CD8-positive, alpha-beta memory T cell (primary cell): ENCODE data around the gene DDX54. TPM values are rescaled to one million over a fixed set of nuclear protein-coding genes. Genes with fewer than 3 reads are reported as not detected.

Experiments used
- CTCF ChIA-PET: fragments of 350-600 bp; sonication (Branson Sonifier 250); formaldehyde crosslinking; loops from one replicate; lab custom pipeline; 2021; ENCODE audit warnings: antibody characterized with exemption; lab: Charles Lee
- POLR2A ChIA-PET: fragments of 350-600 bp; sonication (Branson Sonifier 250); formaldehyde crosslinking; loops from one replicate; lab custom pipeline; 2021; ENCODE audit warnings: antibody characterized with exemption; lab: Charles Lee
- DNase-seq, 5 donors: peaks; one replicate each; pipeline versions ENCODE4 v3.0.0 to v3.0.0-alpha.2; 2020 to 2022; ENCODE audit warnings: mixed read lengths in 1 of 5
- H3K27ac ChIP-seq: one replicate; pipeline ENCODE4 v1.7.0; 2013; ENCODE audit warnings: low read depth, mild to moderate bottlenecking, low read length, moderate library complexity
- H3K27me3 ChIP-seq: 2 replicates; pipeline ENCODE4 v1.7.0; 2013; ENCODE audit warnings: low read length, mild to moderate bottlenecking; ENCODE audit not compliant: insufficient read depth, poor library complexity, severe bottlenecking
- H3K36me3 ChIP-seq: 2 replicates; pipeline ENCODE4 v1.7.0; 2013; ENCODE audit warnings: mild to moderate bottlenecking, low read length, moderate library complexity; ENCODE audit not compliant: insufficient read depth
- H3K4me1 ChIP-seq: 2 replicates; pipeline ENCODE4 v1.7.0; 2013; ENCODE audit warnings: mild to moderate bottlenecking, low read length, moderate library complexity; ENCODE audit not compliant: insufficient read depth
- H3K4me3 ChIP-seq: 2 replicates; pipeline ENCODE4 v1.7.0; 2013; ENCODE audit warnings: mild to moderate bottlenecking, low read length
- H3K9me3 ChIP-seq: 2 replicates; pipeline ENCODE4 v1.7.0; 2013; ENCODE audit warnings: mild to moderate bottlenecking, low read length
- H3K27ac Mint-ChIP-seq, 8 donors: one replicate each; pipeline ENCODE4 v1.8.0; 2020 to 2021; ENCODE audit warnings: mixed read lengths in 8 of 8, mild to moderate bottlenecking in 6 of 8, inconsistent platforms in 3 of 8, moderate library complexity in 3 of 8
- H3K27me3 Mint-ChIP-seq, 2 donors: one replicate each; pipeline ENCODE4 v1.8.0; 2020 to 2021; ENCODE audit warnings: mixed read lengths in 2 of 2, mild to moderate bottlenecking in 1 of 2, moderate library complexity in 1 of 2
- H3K36me3 Mint-ChIP-seq, 3 donors: one replicate each; pipeline ENCODE4 v1.8.0; 2020 to 2021; ENCODE audit warnings: mixed read lengths in 3 of 3, inconsistent platforms in 1 of 3, mild to moderate bottlenecking in 1 of 3
- H3K4me1 Mint-ChIP-seq, 3 donors: one replicate each; pipeline ENCODE4 v1.8.0; 2020 to 2021; ENCODE audit warnings: mixed read lengths in 3 of 3, inconsistent platforms in 1 of 3, mild to moderate bottlenecking in 1 of 3
- H3K4me3 Mint-ChIP-seq, 7 donors: one replicate each; pipeline ENCODE4 v1.8.0; 2020 to 2021; ENCODE audit warnings: mixed read lengths in 7 of 7, mild to moderate bottlenecking in 6 of 7, moderate library complexity in 4 of 7, inconsistent platforms in 2 of 7
- H3K9me3 Mint-ChIP-seq, 5 donors: one replicate each; pipeline ENCODE4 v1.8.0; 2020 to 2022; ENCODE audit warnings: mixed read lengths in 5 of 5, mild to moderate bottlenecking in 3 of 5, moderate library complexity in 2 of 5, inconsistent platforms in 1 of 5
- polyA plus RNA-seq: library from polyadenylated mRNA; unstranded; fragments of 300-500 nt; fragmentation: Illumina TruSeq; gene quantifications from one replicate; pipeline ENCODE4 v1.2.3, GENCODE V29; 2021
- total RNA-seq, 2 experiments: library from RNA; stranded (reverse); gene quantifications; one replicate each; pipeline ENCODE4 v1.2.3, GENCODE V29; 2021

The DDX54 gene
- total and polyA plus RNA-seq, 3 experiments from 2014 or later: 47.7 to 133 (median 131) TPM

DNA sequence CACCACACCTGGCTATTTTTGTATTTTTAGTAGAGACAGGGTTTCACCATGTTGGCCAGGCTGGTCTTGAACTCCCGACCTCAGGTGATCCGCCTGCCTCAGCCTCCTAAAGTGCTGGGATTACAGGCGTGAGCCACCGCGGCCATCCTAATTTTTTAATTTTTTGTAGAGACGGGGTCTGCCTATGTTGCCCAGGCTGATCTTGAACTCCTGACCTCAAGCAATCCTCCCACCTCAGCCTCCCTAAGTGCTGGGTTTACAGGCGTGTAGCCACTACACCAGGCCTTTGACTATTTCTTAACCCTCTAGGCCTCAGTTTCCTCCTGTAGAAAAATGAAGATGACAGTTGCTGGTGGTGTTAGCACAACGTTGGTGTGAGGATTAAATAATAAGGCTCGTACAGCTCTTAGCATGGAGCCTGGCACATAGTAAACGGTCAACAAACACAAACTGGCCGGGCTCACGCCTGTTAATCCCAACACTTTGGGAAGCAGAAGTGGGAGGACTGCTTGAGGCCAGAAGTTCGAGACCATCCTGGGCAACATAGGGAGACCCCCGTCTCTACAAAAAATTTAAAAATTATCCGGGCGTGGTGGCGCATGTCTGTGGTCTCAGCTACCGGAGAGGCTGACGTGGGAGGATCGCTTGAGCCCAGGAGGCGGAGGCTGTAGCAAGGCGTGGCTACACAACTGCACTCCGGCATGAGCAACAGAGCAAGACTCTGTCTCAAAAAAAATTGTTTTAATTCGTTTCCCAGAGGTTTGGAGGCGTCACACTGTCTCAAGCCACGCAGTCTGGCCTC lies 979 bp downstream of the DDX54 start:
- Mint-ChIP-seq H3K4me3 (peak overlapping the region; percentile 94 to 100 (median 96)), H3K9me3 (no peaks in the 10 kb centered on the region), H3K4me1 (peaks cover 28 to 51% (median 48%) of the 10 kb centered on the region in 3 donors), H3K36me3 (peaks cover 0 to 53% (median 4%) of the 10 kb centered on the region in 3 donors), H3K27me3 (no peaks in the 10 kb centered on the region), H3K27ac (peak overlapping the region; percentile 96 to 99 (median 97))
- peak overlapping the region; percentile 89 for H3K27ac ChIP-seq
- H3K4me1 ChIP-seq: peaks cover 31% of the 10 kb centered on the region
- no peak for DNase-seq
- peaks cover 18% of the 10 kb centered on the region for H3K36me3 ChIP-seq
- no peaks in the 10 kb centered on the region for H3K9me3 ChIP-seq
- POLR2A ChIA-PET: interaction anchor here (0.7 to 1.8 kb wide), 3 partner anchors 38 to 880 kb away, joined by 3 to 11 read pairs (median 3); partner anchors contain the start of genes OAS2 and TPCN1
- CTCF ChIA-PET: interaction anchor here (0.8 to 4.0 kb wide), 3 partner anchors 10 to 136 kb away, joined by 3 to 27 read pairs (median 4); no protein-coding TSS in a partner anchor
- H3K27me3 ChIP-seq: no peaks in the 10 kb centered on the region
- H3K4me3 ChIP-seq: peak overlapping the region; percentile 85

DNA sequence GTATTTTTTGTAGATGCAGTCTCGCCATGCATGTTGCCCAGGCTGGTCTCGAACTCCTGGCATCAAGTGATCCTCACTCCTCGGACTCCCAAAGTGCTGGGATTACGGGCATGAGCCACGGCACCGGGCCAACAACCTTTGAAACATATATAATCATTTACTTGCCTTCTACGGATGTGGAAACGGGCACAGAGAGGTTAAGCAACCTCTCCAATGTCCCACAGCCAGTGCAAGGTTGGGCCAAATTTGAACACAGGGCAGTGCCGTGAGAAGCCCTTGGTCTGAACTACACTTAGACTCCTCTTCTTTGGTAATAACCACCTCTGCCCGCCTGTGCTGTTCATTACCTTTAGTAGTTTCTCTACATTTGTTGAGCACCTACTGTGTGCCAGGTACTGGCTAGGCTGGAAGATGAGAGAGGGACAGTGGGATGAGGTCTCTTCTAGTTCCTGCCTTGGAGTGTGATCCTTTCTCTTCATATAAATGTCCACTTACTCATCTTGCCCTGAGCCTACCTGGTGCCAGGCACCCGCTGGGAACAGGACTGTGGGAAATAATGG lies 2.2 kb downstream of the DDX54 start:
- peaks cover 28% of the 10 kb centered on the region for H3K36me3 ChIP-seq
- H3K4me1 ChIP-seq: peaks cover 31% of the 10 kb centered on the region
- no peaks in the 10 kb centered on the region for H3K9me3 ChIP-seq
- H3K27me3 Mint-ChIP-seq: no peaks in the 10 kb centered on the region
- ChIA-PET CTCF (interaction anchor here (4.0 kb wide), 1 partner anchor 9 kb away, joined by 27 read pairs; no protein-coding TSS in a partner anchor), POLR2A (no interaction called here)
- H3K36me3 Mint-ChIP-seq: peaks cover 2 to 57% (median 4%) of the 10 kb centered on the region in 3 donors
- no peak overlapping the region for H3K4me3 ChIP-seq
- no peak overlapping the region for H3K27ac ChIP-seq
- H3K9me3 Mint-ChIP-seq: no peaks in the 10 kb centered on the region
- no peaks in the 10 kb centered on the region for H3K27me3 ChIP-seq
- DNase-seq: no peak
- peaks cover 28 to 51% (median 45%) of the 10 kb centered on the region in 3 donors for H3K4me1 Mint-ChIP-seq
- peak overlapping the region in 6 of 8 donors; percentile 27 to 98 (median 56) for H3K27ac Mint-ChIP-seq
- H3K4me3 Mint-ChIP-seq: peak overlapping the region; percentile 28 to 100 (median 48)

DNA sequence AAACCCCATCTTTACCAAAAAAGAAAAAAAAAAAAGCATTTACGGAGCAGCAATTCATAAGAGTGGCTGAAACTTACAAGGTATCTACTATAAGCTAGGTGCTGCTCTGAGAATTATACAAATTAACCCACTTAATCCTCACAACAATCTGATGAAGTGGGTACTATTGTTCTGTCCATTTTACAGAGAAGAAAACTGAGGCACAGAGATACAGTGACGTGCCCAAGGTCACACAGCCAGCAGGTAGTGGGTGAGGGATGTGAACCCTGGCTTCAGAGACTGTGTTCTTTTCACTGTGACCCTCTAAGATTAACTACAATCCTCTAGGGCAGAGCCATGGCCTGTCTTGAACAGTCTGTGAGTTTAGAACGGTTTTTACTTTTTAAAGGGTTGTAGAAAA lies 3.3 kb downstream of the DDX54 start:
- H3K27ac Mint-ChIP-seq: peak overlapping the region in 2 of 8 donors; percentile 34 to 81
- POLR2A ChIA-PET: interaction anchor here (0.7 kb wide), 1 partner anchor 21 kb away, joined by 3 read pairs; no protein-coding TSS in a partner anchor
- H3K27me3 ChIP-seq: no peaks in the 10 kb centered on the region

DNA sequence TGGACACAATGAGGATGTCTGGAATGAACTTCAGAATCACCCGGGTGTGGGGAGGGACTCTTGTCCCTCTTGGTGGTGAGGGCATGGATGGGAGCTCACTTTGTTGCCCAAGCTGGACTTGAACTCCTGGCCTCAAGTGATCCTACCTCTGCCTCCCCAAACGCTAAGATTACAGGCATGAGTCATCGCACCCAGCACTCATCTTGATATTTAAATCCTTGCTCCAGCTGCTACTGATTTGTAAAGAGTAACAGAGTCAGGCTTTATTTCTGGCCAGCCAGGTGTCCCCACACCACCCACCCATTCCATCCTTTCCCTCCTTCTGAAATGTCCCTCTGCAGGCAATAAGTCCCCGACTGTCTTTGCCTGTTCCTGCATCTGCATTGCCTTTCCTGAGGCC lies 4.9 kb downstream of the DDX54 start:
- H3K9me3 Mint-ChIP-seq: no peaks in the 10 kb centered on the region
- H3K4me1 Mint-ChIP-seq: peaks cover 16 to 31% (median 27%) of the 10 kb centered on the region in 3 donors
- peak overlapping the region in 1 of 7 donors; percentile 56 for H3K4me3 Mint-ChIP-seq
- ChIA-PET CTCF (interaction anchor here (2.0 kb wide), 1 partner anchor 131 kb away, joined by 6 read pairs; no protein-coding TSS in a partner anchor), POLR2A (no interaction called here)
- DNase-seq: no peak
- Histone ChIP-seq H3K27ac (no peak overlapping the region), H3K36me3 (peaks cover 45% of the 10 kb centered on the region), H3K4me3 (no peak overlapping the region), H3K27me3 (no peaks in the 10 kb centered on the region), H3K9me3 (no peaks in the 10 kb centered on the region), H3K4me1 (peaks cover 16% of the 10 kb centered on the region)
- H3K27me3 Mint-ChIP-seq: no peaks in the 10 kb centered on the region
- H3K27ac Mint-ChIP-seq: peak overlapping the region in 1 of 8 donors; percentile 95
- peaks cover 12 to 71% (median 15%) of the 10 kb centered on the region in 3 donors for H3K36me3 Mint-ChIP-seq

More for the DNA sequence above, 3.3 kb downstream of the DDX54 start:
- H3K9me3 Mint-ChIP-seq: no peaks in the 10 kb centered on the region
- Histone ChIP-seq H3K4me3 (no peak overlapping the region), H3K9me3 (no peaks in the 10 kb centered on the region), H3K4me1 (peaks cover 27% of the 10 kb centered on the region), H3K36me3 (peaks cover 40% of the 10 kb centered on the region), H3K27ac (no peak overlapping the region)
- H3K27me3 Mint-ChIP-seq: no peaks in the 10 kb centered on the region
- CTCF ChIA-PET: interaction anchor here (1.5 kb wide), 1 partner anchor 40 kb away, joined by 3 read pairs; no protein-coding TSS in a partner anchor
- no peak for DNase-seq
- H3K4me1 Mint-ChIP-seq: peaks cover 26 to 41% (median 37%) of the 10 kb centered on the region in 3 donors
- H3K4me3 Mint-ChIP-seq: peak overlapping the region in 1 of 7 donors; percentile 44
- peaks cover 11 to 64% (median 11%) of the 10 kb centered on the region in 3 donors for H3K36me3 Mint-ChIP-seq

DNA sequence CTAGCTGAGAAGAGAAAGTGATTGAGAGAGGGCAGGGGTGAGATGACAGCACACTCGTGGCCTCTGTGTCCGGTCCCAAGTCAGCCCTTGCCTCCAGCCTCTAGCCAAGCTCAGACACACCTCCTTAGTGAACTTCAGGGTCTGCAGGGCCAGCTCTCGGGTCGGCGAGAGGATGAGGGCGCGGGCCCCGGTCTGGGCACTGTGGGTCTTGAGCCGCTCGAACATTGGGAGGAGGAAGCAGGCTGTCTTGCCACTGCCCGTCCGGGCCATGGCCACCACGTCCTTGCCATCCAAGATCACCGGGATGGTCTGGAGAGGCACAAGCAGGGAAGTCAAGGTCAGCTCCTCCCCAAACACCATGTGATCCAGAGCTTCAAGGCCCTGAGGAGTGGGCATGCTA lies 6.3 kb downstream of the DDX54 start:
- Mint-ChIP-seq H3K36me3 (peaks cover 16 to 76% (median 21%) of the 10 kb centered on the region in 3 donors), H3K27ac (peak overlapping the region in 1 of 8 donors; percentile 86), H3K4me1 (peaks cover 14 to 28% (median 22%) of the 10 kb centered on the region in 3 donors), H3K4me3 (no peak overlapping the region), H3K27me3 (no peaks in the 10 kb centered on the region), H3K9me3 (no peaks in the 10 kb centered on the region)
- no peak for DNase-seq
- ChIA-PET POLR2A (no interaction called here), CTCF (interaction anchor here (0.6 to 1.3 kb wide), 4 partner anchors 25 to 156 kb away, joined by 3 to 6 read pairs (median 4); partner anchors contain the start of genes SLC8B1 and TPCN1)
- H3K4me3 ChIP-seq: no peak overlapping the region
- H3K27me3 ChIP-seq: no peaks in the 10 kb centered on the region
- H3K4me1 ChIP-seq: peaks cover 11% of the 10 kb centered on the region
- H3K36me3 ChIP-seq: peaks cover 52% of the 10 kb centered on the region
- H3K27ac ChIP-seq: no peak overlapping the region
- no peaks in the 10 kb centered on the region for H3K9me3 ChIP-seq

DNA sequence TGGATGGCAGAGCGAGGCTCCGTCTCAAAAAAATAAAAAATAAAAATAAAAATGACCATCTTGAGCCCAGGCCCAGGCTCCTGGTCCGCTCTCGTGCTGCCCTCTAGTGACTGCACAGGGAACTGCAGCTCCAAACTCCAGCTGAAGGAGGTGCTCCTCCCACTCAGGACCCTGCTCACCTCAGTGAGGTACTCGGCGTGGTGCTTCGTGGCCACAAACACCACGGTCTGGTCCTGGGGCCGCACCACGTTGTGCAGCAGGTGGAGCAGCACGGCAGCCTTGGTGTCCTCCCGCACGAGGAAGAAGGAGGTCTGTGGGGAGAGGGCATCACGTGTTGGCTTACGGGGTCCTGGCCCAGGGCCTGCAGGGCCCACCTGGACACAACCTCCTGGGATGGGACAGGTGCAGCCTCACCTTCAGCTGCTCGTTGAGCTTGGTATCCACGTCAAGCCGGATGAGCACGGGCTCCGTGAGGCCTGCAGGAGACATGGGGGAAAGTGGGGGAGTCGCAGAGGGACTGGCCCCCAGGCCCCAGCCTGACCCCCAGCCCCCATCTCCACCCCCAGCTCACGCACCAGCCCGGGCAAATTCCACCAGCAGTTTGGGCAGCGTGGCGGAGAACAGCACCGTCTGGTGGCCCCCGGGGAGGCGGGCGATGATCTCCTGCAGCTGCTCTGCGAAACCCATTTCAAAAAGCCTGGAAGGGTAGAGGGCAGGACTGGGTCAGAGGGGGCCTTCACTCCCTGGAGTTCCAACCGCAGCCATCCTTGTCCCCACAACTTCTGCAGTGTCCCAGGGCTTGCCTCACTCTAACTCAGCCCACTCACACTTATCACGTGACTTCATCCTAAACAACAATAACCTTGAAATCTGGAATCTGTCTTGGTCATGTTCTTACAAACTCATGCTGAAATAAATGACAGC lies 10.6 kb downstream of the DDX54 start:
- H3K4me3 ChIP-seq: no peak overlapping the region
- H3K4me1 ChIP-seq: no peaks in the 10 kb centered on the region
- H3K4me1 Mint-ChIP-seq: peaks cover 4 to 6% (median 5%) of the 10 kb centered on the region in 3 donors
- H3K27ac Mint-ChIP-seq: peak overlapping the region in 4 of 8 donors; percentile 6 to 84 (median 66)
- H3K9me3 Mint-ChIP-seq: no peaks in the 10 kb centered on the region
- no peaks in the 10 kb centered on the region for H3K9me3 ChIP-seq
- H3K27ac ChIP-seq: no peak overlapping the region
- no peaks in the 10 kb centered on the region for H3K27me3 ChIP-seq
- peaks cover 78% of the 10 kb centered on the region for H3K36me3 ChIP-seq
- peaks cover 31 to 88% (median 36%) of the 10 kb centered on the region in 3 donors for H3K36me3 Mint-ChIP-seq
- no peak overlapping the region for H3K4me3 Mint-ChIP-seq
- ChIA-PET POLR2A (no interaction called here), CTCF (interaction anchor here (0.7 to 4.1 kb wide), 21 partner anchors 9 to 274 kb away, joined by 3 to 27 read pairs (median 5); partner anchors contain the start of genes CFAP73, DDX54, OAS2 and RITA1)
- DNase-seq: peak; percentile 56 to 81 (median 68)
- no peaks in the 10 kb centered on the region for H3K27me3 Mint-ChIP-seq
